MM.1S (cell line): Measurements from ENCODE around the gene FAM236B.
"Not testable (repeated sequence)": the region's sequence is repeated elsewhere in the genome, so short reads cannot be mapped to it uniquely, and the experiment has no call there.

Source experiments
- EZH2 ChIP-seq: fragments of 300-600 bp; sonication (generic); optimal IDR thresholded peaks from 2 replicates; pipeline ENCODE3; 2017; ENCODE audit warnings: low read depth, mild to moderate bottlenecking, antibody characterized with exemption, low read length, mixed read lengths
- EZH2phosphoT487 ChIP-seq: fragments of 300-600 bp; sonication (generic); IDR thresholded peaks from 2 replicates; pipeline ENCODE4 v1.6.1; 2018; ENCODE audit warnings: antibody characterized with exemption, low read length
- TF ChIP-seq, protein P1 (sequence below): fragments of 300-600 bp; sonication (generic); IDR thresholded peaks from 2 replicates; pipeline ENCODE4 v1.5.1; 2016; ENCODE audit warnings: antibody characterized with exemption, low read length, mixed read lengths

DNA sequence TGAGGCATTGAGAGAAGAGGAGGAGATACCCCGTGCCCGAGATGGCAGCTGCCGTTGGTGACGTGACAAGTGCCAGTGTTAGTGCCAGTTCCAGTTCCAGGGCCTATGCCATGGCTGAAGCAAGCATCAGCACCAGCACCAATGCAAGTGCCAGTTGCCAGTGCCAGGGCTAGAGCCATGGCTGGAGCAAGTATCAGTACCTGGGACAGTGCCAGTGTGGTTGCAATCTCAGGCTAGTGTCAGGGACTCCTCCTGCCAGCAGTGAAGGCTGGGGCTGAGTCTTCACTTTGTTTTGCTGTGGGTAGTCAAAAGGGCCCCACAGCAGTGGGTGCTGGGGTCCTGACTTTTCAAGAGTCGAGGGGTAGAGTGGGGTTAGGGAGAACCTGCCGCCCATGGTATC, 4.3 kb downstream of the FAM236B start:
- TF ChIP-seq, protein P1, sequence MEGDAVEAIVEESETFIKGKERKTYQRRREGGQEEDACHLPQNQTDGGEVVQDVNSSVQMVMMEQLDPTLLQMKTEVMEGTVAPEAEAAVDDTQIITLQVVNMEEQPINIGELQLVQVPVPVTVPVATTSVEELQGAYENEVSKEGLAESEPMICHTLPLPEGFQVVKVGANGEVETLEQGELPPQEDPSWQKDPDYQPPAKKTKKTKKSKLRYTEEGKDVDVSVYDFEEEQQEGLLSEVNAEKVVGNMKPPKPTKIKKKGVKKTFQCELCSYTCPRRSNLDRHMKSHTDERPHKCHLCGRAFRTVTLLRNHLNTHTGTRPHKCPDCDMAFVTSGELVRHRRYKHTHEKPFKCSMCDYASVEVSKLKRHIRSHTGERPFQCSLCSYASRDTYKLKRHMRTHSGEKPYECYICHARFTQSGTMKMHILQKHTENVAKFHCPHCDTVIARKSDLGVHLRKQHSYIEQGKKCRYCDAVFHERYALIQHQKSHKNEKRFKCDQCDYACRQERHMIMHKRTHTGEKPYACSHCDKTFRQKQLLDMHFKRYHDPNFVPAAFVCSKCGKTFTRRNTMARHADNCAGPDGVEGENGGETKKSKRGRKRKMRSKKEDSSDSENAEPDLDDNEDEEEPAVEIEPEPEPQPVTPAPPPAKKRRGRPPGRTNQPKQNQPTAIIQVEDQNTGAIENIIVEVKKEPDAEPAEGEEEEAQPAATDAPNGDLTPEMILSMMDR = not testable (repeated sequence)
- TF ChIP-seq EZH2, EZH2phosphoT487: not testable (repeated sequence)
